ENCODE measurements around the gene RTN4RL1.

RTN4RL1 gene

GRCh38 chr17:1931844-1932579, 93.1 kb downstream of the RTN4RL1 start:
- in situ Hi-C loops (cut with HindIII; ENCODE audit: low sequenced_read_pairs): no loop called here

- in situ Hi-C loops (cut with HindIII; ENCODE audit: low sequenced_read_pairs): no loop called here
Measured at GRCh38 chr17:1930337-1930645, 94.8 kb downstream of the RTN4RL1 start.

- in situ Hi-C loops (cut with HindIII; ENCODE audit: low sequenced_read_pairs): no loop called here
Measured at GRCh38 chr17:1928976-1929375, 96.2 kb downstream of the RTN4RL1 start.

GRCh38 chr17:1920948-1921351, 104.2 kb downstream of the RTN4RL1 start:
- in situ Hi-C loops (cut with HindIII; ENCODE audit: low sequenced_read_pairs): no loop called here

- in situ Hi-C loops (cut with HindIII; ENCODE audit: low sequenced_read_pairs): loop anchor here (5.0 kb wide), 1 partner anchor 37 kb away; no protein-coding TSS in a partner anchor
Measured at GRCh38 chr17:1919201-1919600, 105.9 kb downstream of the RTN4RL1 start.

- in situ Hi-C loops (cut with HindIII; ENCODE audit: low sequenced_read_pairs): loop anchor here (5.0 kb wide), 1 partner anchor 36 kb away; no protein-coding TSS in a partner anchor
Measured at GRCh38 chr17:1918346-1919162, 106.6 kb downstream of the RTN4RL1 start.

GRCh38 chr17:1916963-1917715, 108.0 kb downstream of the RTN4RL1 start:
- in situ Hi-C loops (cut with HindIII; ENCODE audit: low sequenced_read_pairs): loop anchor here (5.0 kb wide), 1 partner anchor 35 kb away; no protein-coding TSS in a partner anchor

- in situ Hi-C loops (cut with HindIII; ENCODE audit: low sequenced_read_pairs): loop anchor here (5.0 kb wide), 1 partner anchor 34 kb away; no protein-coding TSS in a partner anchor
Measured at GRCh38 chr17:1916316-1916715, 108.8 kb downstream of the RTN4RL1 start.

GRCh38 chr17:1915889-1916288, 109.2 kb downstream of the RTN4RL1 start:
- in situ Hi-C loops (cut with HindIII; ENCODE audit: low sequenced_read_pairs): loop anchor here (5.0 kb wide), 1 partner anchor 34 kb away; no protein-coding TSS in a partner anchor

- in situ Hi-C loops (cut with HindIII; ENCODE audit: low sequenced_read_pairs): loop anchor here (5.0 kb wide), 1 partner anchor 32 kb away; no protein-coding TSS in a partner anchor
Measured at GRCh38 chr17:1914661-1915083, 110.5 kb downstream of the RTN4RL1 start.

- in situ Hi-C loops (cut with HindIII; ENCODE audit: low sequenced_read_pairs): no loop called here
Measured at GRCh38 chr17:1913702-1914101, 111.4 kb downstream of the RTN4RL1 start.

GRCh38 chr17:1912146-1912545, 113.0 kb downstream of the RTN4RL1 start:
- in situ Hi-C loops (cut with HindIII; ENCODE audit: low sequenced_read_pairs): no loop called here

- in situ Hi-C loops (cut with HindIII; ENCODE audit: low sequenced_read_pairs): no loop called here
Measured at GRCh38 chr17:1909985-1910384, 115.1 kb downstream of the RTN4RL1 start.

GRCh38 chr17:1908699-1909309, 116.3 kb downstream of the RTN4RL1 start:
- in situ Hi-C loops (cut with HindIII; ENCODE audit: low sequenced_read_pairs): no loop called here

- in situ Hi-C loops (cut with HindIII; ENCODE audit: low sequenced_read_pairs): no loop called here
Measured at GRCh38 chr17:1907909-1908698, 117.0 kb downstream of the RTN4RL1 start.

GRCh38 chr17:1907216-1907631, 117.9 kb downstream of the RTN4RL1 start:
- in situ Hi-C loops (cut with HindIII; ENCODE audit: low sequenced_read_pairs): no loop called here

GRCh38 chr17:1906662-1907101, 118.5 kb downstream of the RTN4RL1 start:
- in situ Hi-C loops (cut with HindIII; ENCODE audit: low sequenced_read_pairs): no loop called here

GRCh38 chr17:1905190-1905913, 119.8 kb downstream of the RTN4RL1 start:
- in situ Hi-C loops (cut with HindIII; ENCODE audit: low sequenced_read_pairs): no loop called here
